Measurements from ENCODE around the gene ALX4. TPM values are rescaled to one million over a fixed set of nuclear protein-coding genes. Genes with fewer than 3 reads are reported as not detected.

ALX4 gene
- total RNA-seq, 1 experiment from 2014 or later = not detected

- H3K9me3 Mint-ChIP-seq (ENCODE audit: unreplicated experiment) = no peaks in the 10 kb centered on the region
- no peaks in the 10 kb centered on the region for H3K4me1 Mint-ChIP-seq (ENCODE audit: insufficient read depth, unreplicated experiment)
- no peak for DNase-seq (ENCODE audit: unreplicated experiment)
- no peak overlapping the region for H3K4me3 Mint-ChIP-seq (ENCODE audit: unreplicated experiment)
- POLR2A ChIA-PET = no interaction called here
- CTCF ChIA-PET = no interaction called here
- H3K36me3 Mint-ChIP-seq (ENCODE audit: insufficient read depth, unreplicated experiment) = no peaks in the 10 kb centered on the region
- no peaks in the 10 kb centered on the region for H3K27me3 Mint-ChIP-seq (ENCODE audit: insufficient read depth, unreplicated experiment)
- no peak overlapping the region for H3K27ac Mint-ChIP-seq (ENCODE audit: low read depth, unreplicated experiment)
- BruUV-seq (replicated peaks) = no TSS peak
- no peak for TF ChIP-seq CTCF (IDR thresholded peaks at IDR 0.05; ENCODE audit: unreplicated experiment)
- intact Hi-C loops (cut with micrococcal nuclease) = no loop called here
Measured at GRCh38 chr11:44348721-44349120, 38.8 kb upstream of the ALX4 start.

GRCh38 chr11:44348114-44348513 lies 38.2 kb upstream of the ALX4 start:
- no peaks in the 10 kb centered on the region for H3K4me1 Mint-ChIP-seq (ENCODE audit: insufficient read depth, unreplicated experiment)
- BruUV-seq (replicated peaks) = no TSS peak

GRCh38 chr11:44347538-44347937 lies 37.6 kb upstream of the ALX4 start:
- CTCF ChIA-PET = interaction anchor here (0.7 kb wide), 1 partner anchor 1890 kb away, joined by 3 read pairs; no protein-coding TSS in a partner anchor
- no TSS peak for BruUV-seq (replicated peaks)

More at GRCh38 chr11:44348114-44348513, 38.2 kb upstream of the ALX4 start:
- no peak overlapping the region for H3K27ac Mint-ChIP-seq (ENCODE audit: low read depth, unreplicated experiment)
- no peaks in the 10 kb centered on the region for H3K36me3 Mint-ChIP-seq (ENCODE audit: insufficient read depth, unreplicated experiment)
- H3K4me3 Mint-ChIP-seq (ENCODE audit: unreplicated experiment) = no peak overlapping the region
- POLR2A ChIA-PET = no interaction called here
- no peaks in the 10 kb centered on the region for H3K27me3 Mint-ChIP-seq (ENCODE audit: insufficient read depth, unreplicated experiment)
- no peak for DNase-seq (ENCODE audit: unreplicated experiment)
- no peaks in the 10 kb centered on the region for H3K9me3 Mint-ChIP-seq (ENCODE audit: unreplicated experiment)
- TF ChIP-seq CTCF (IDR thresholded peaks at IDR 0.05; ENCODE audit: unreplicated experiment) = no peak
- intact Hi-C loops (cut with micrococcal nuclease) = no loop called here
- CTCF ChIA-PET = interaction anchor here (0.7 kb wide), 1 partner anchor 1889 kb away, joined by 3 read pairs; no protein-coding TSS in a partner anchor

GRCh38 chr11:44346983-44347382 lies 37.0 kb upstream of the ALX4 start:
- no peaks in the 10 kb centered on the region for H3K27me3 Mint-ChIP-seq (ENCODE audit: insufficient read depth, unreplicated experiment)
- ChIA-PET CTCF (no interaction called here), POLR2A (no interaction called here)
- no peak overlapping the region for H3K27ac Mint-ChIP-seq (ENCODE audit: low read depth, unreplicated experiment)
- TF ChIP-seq CTCF (IDR thresholded peaks at IDR 0.05; ENCODE audit: unreplicated experiment) = no peak
- no peaks in the 10 kb centered on the region for H3K4me1 Mint-ChIP-seq (ENCODE audit: insufficient read depth, unreplicated experiment)
- no TSS peak for BruUV-seq (replicated peaks)
- no peaks in the 10 kb centered on the region for H3K9me3 Mint-ChIP-seq (ENCODE audit: unreplicated experiment)
- no peak for DNase-seq (ENCODE audit: unreplicated experiment)
- intact Hi-C loops (cut with micrococcal nuclease) = no loop called here
- no peak overlapping the region for H3K4me3 Mint-ChIP-seq (ENCODE audit: unreplicated experiment)
- H3K36me3 Mint-ChIP-seq (ENCODE audit: insufficient read depth, unreplicated experiment) = no peaks in the 10 kb centered on the region

More at GRCh38 chr11:44347538-44347937, 37.6 kb upstream of the ALX4 start:
- no peak for TF ChIP-seq CTCF (IDR thresholded peaks at IDR 0.05; ENCODE audit: unreplicated experiment)
- intact Hi-C loops (cut with micrococcal nuclease) = no loop called here
- H3K36me3 Mint-ChIP-seq (ENCODE audit: insufficient read depth, unreplicated experiment) = no peaks in the 10 kb centered on the region
- POLR2A ChIA-PET = no interaction called here
- H3K27me3 Mint-ChIP-seq (ENCODE audit: insufficient read depth, unreplicated experiment) = no peaks in the 10 kb centered on the region
- H3K4me1 Mint-ChIP-seq (ENCODE audit: insufficient read depth, unreplicated experiment) = no peaks in the 10 kb centered on the region
- no peaks in the 10 kb centered on the region for H3K9me3 Mint-ChIP-seq (ENCODE audit: unreplicated experiment)
- no peak for DNase-seq (ENCODE audit: unreplicated experiment)
- H3K27ac Mint-ChIP-seq (ENCODE audit: low read depth, unreplicated experiment) = no peak overlapping the region
- no peak overlapping the region for H3K4me3 Mint-ChIP-seq (ENCODE audit: unreplicated experiment)

All from MCF 10A (cell line).